Stimulated activated CD4-positive, alpha-beta T cell treated with anti-CD3 and anti-CD28 coated beads, Interleukin-4, amount 100 ng/mL, for 48 hours (primary cell): Measurements from ENCODE around the gene MOGAT2.
A peak's percentile ranks its signal among the peaks of the same experiment; 100 is the strongest.

Source experiments
- DNase-seq, 2 donors: peaks; one replicate each; pipeline ENCODE4 v3.0.0-alpha.2; 2020; ENCODE audit warnings: low read depth in 2 of 2

MOGAT2 gene

DNA sequence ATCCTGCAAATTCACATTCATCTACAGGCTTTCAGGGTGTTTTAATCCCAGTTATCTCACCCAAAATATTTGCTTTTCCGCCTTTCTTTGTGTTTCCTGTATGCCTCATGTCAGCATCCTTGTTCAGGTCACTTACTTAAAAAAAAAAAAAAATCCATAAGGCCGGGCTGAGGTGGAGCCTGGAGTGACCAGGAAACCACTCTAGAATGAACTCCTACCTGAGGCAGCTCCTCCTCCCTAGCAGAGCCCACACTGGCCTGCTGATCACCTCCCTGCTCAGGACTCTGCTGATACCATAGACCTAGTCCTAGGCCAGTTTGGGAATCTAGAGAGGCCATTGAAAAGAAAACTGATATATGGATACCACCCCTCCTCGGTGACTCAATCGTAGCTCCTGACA is 42.2 kb downstream of the MOGAT2 start:
- DNase-seq = no peak

DNA sequence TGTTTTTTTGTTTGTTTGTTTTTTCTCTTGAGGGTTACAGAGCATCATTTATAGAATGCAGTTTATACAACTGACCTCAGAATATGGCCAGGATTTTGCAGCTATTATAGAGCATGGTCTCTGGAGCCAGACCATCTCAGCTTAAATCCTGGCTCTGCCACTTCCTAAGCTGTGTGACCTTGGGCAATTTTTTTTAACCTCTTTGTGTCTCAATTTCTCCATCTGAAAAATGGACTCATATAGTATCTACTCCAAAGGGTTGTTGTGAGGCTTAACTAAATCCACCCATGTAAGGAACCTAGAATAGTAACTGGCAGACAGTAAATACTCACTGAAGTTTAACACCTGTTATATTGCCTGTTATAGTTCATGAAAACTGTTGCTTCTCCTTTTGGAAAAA is 42.6 kb downstream of the MOGAT2 start:
- DNase-seq = no peak

DNA sequence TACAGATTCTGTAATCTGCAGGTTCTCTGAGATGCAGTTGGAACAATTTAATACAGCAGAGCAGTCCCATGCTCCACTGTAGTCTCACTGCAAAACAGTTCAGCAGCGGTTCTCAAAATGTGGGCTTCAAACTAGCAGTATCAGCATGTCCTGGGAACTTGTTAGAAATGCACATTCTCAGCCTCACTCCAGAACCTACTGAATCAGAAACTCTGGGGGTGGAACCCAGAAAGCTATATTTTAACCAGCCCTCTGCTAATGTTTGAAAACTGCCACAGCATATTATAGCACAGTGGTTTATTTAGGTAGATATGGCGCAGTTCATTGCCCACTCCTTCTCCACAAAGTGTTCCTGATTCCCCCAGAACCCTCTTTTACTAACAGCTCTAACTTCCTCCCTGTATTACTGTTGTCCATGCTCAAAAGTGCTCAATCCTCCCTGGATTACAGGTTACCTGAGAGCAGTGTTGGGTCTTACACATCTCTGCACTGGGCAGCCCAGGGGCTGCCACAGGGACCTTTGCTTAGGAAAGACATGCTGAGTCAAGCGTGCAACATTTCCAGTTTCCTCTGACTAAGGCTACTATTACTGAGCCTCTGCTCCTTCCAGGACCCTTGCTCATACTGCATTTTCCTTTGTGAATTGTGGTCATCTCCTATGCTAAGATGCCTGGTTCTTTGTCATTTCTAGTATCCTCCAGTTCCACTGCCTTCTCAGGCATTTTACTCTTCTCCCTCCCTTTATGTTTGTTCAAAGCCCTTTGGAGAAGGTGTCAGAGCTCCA is 43.3 kb downstream of the MOGAT2 start:
- no peak for DNase-seq

DNA sequence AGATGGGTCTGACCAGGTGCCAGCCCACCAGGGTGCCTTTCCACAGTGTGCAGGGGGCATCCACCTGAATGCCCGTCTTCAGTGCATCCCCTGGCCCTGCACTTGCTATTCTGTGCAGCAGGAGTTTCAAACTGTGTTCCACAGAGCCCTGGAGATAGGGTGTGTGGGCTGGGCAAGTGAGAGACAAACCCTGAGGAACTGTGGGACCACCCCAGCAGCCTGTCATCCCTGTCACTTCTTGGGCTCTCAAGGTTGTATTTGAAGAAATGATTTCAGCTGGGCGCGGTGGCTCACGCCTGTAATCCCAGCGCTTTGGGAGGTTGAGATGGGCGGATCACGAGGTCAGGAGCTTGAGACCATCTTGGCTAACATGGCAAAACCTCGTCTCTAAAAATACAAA is 44.5 kb downstream of the MOGAT2 start:
- DNase-seq = no peak

DNA sequence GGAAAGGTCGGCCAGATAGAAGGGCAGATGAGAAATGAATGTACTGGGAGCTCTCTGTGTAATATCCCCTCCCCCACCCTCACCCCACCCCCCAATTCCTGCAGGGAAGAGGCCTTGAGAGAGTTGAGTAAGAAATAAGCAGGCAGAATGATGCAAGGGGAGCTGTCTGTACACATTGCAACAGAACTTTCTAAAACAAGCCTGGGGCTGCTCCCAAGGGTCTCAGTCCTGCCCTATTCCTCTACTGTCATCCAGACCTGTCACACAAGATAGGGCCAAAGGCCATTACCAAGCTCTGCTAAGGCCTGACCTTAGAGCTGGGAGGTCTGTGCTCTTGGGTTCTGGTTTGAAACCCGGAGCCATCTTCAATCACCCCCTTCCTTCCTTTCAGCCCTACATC is 45.2 kb downstream of the MOGAT2 start:
- no peak for DNase-seq

DNA sequence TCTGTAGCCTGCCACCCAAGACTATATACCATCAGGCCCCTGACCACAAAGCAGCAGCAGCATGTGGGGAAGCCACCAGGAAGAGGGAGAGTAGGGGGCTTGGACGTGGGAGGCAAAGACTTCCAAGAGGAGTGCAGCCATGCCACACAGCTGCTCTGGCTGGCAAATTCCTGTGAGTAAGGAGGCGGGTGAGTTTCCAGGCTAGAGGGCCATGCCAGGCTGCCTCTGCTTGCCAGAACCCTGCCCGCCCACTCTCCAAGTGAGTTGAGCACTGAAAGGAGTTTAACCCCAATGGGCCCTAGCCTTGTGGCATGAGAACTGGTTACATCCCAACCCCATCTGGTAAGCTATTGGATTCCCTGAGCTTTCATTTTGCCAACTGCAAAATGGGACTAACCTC is 46.2 kb downstream of the MOGAT2 start:
- DNase-seq = no peak

DNA sequence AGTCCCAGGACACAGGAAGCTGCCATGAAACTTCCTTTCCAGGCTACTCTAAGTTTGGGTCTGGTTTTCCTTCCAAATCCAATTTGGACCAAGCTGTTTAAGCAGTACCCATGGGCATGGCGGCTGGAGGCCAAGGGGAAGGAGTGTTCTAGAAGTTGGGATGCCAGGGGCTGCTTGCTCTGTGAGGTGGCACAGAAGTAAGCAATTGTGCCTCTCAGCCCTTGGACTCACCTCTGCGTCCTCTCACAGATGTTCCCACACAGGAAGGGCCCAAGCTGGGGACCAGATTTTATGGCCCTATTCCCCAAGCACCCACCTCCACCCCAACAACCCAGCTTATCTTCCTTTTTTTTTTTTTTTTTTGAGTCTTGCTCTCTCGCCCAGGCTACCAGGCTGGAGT is 47.5 kb downstream of the MOGAT2 start:
- DNase-seq = no peak

DNA sequence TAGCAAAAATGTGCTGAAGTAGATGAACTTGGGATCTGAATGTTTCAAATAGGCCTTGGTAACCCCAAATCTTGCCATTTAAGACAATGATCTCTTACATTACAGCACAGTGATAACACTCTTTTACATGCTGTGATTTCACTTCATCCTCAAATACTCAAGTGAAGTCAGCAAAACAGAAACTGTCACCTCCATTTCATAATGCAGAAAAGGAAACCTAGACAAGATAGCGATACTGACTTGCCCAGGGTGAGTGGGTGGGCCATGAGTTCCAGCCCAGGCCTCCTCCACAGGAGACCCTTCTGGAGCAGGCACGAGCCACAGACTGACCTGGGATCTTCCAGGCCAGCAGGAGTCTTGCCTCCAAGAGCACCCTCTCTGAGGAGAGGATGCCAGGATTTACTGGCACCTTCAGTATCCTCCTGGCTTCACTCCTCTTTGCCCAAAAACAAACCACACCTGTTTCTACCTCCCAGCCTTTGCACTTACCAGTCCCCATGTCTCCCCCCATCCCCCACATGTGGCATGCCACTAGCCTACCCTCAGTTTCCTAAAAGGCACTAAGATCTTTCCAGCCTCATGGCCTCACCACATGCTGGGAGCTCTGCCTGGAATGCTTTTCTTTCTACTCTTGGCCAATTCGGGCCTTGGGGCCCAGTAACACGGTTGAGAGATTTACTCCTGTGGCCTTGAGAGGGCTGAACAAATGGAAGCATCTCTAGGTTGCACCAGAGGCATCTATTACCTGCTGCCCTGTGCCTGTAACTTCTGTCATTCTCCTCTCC is 49.0 kb downstream of the MOGAT2 start:
- DNase-seq = no peak

DNA sequence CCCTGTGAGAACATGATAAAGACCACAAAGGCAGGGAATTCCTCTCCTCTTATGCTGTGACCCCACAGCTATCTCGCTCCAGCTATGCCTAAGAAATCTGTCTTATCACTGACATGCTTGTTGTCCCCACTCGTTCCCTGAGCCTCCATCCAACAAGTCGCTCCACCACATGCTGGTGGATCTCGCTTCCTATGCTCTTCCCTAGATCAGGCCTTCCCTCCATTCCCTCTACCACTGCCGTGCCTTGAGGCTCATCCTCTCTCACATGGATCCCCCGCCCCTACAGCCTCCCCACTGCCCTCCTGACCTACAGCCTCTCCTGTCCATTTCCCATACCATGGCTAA is 49.6 kb downstream of the MOGAT2 start:
- no peak for DNase-seq

DNA sequence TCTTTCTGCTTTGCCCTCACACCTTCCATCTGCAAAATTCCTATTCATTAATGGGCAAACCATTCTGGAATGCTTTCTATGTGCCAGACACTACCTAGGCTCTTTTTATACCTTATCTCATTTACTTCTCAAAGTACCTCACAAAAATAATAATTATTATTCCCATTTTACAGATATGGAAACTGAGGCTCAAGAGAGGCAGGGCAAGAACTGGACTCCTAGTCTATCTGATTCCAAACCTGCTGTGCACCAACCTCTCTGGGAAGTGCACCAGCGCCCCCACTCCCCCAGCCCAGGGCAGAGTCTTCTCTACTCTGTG is 50.1 kb downstream of the MOGAT2 start:
- DNase-seq = no peak

DNA sequence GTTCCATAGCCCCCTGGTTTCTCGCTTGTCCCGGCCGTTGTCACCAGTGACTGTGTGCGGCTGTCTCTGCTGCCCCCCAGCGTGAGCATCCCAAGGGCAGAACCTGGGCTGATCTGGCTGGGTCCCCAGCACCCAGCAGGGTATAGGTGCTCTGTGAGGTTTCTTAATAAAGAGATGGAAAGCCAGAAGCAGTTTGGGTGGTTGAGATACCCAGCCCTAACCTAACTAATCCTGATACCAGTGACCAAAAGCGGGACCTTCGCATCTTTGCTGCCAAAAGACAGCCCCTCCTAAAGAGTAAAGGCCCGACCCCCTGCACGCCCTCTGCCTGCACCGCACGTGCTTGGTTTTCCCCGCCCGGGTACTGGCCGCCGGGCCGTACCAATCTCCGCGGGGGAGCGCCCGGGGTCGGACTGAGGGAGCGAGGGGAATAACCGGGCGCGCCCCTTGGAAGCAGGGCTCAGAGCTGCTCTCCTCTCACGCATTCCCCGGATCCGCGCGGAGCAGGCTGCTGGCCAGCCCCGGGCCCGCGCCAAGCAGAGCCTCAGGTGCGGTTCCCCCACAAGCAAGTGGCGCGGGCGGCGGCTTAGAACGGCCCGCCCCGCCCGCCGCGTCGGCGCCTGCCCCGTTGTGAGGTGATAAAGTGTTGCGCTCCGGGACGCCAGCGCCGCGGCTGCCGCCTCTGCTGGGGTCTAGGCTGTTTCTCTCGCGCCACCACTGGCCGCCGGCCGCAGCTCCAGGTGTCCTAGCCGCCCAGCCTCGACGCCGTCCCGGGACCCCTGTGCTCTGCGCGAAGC is 50.7 kb downstream of the MOGAT2 start, which contains the start of gene DGAT2:
Gene DGAT2 (plus strand): TSS at position 667 of the 797 bp plus-strand sequence. CDS start 214 bp downstream, outside the sequence.
- peak; percentile 66 to 67 for DNase-seq

DNA sequence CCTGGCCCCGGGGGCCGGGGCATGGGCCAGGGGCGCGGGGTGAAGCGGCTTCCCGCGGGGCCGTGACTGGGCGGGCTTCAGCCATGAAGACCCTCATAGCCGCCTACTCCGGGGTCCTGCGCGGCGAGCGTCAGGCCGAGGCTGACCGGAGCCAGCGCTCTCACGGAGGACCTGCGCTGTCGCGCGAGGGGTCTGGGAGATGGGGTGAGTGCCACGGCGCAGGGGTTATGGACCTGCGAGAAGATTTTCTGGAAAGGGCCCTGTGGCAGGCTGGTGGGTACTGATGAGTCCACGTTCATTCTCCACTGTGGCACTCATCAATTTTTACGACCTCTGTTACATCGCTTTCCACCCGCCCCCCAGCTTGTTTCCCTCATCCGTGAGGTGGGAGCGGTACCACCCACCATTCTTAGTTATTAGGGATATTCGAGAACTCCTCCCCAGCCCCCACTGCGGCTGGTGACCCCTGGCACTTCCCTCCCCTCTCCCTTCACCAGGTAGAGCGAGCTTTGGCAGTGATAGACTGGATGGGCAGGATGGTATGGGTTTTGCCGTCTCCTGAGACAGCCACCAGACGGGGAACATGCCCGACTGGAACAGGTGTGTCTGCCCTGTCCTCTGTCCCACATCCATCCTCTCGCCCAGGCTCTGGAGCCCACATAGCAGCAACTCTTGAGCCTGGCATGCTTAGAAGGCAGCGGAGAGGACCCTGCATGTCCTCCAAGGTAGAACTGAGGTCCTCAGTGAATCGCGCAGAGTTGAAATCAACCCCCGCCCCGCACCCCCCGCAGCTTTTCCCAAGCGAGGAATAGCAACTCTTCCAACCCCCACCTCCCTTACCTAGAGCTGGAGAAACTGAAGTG is 51.5 kb downstream of the MOGAT2 start:
- no peak for DNase-seq

DNA sequence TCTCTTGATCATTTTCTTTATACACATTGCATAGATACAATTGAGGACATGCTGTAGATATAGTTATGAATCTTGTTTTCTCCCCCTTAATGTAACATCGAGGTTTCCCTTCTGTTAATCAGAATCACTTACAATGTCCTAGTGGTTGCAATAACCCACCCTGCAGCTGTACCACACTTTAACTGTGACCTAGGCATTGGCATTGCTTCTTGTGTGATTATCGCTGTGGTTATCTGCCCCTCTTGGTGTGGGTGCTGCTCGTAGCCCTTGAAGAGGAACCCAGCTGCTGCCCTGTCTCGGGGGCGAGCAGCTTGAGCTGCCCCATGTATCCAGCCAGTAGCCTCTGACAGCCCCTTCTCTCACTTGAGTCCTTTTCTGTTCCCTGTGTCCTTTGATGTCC is 52.5 kb downstream of the MOGAT2 start:
- no peak for DNase-seq

DNA sequence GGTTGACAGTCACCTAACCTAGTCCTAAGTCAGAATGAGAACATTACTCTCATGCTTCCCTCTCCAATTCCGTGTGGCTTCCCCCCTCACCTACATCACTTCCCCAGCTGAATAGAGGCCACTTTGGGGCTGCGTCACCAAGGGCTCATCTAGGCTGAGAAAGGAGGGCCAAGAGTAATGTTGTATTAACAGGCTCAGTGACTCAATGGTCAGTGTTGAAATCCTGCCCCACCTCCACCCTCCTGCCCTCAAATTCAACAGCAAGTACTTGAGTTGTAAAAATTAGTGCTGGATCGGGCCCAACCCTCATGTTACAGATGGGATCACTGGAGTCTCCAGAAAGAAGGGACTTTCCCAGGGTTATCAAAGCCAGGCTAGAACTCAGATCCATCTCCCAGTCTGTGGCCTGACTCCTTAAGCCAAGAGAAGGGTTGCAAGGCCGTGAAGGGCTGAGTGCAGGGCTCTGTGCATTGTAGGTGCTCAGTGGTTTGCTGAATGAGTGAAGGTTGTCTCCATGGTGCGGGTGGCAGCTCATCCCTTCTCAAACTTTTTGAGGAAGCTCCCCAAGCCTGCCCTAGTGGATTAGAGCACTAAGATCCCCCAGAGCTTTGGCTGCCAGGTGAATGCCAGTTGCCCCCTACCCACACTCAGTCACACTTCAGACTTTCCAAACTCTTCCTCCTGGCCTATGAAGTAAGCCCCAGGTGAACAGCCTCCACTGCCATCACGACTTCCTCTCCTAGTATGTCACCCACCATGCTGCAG is 54.2 kb downstream of the MOGAT2 start:
- no peak for DNase-seq

DNA sequence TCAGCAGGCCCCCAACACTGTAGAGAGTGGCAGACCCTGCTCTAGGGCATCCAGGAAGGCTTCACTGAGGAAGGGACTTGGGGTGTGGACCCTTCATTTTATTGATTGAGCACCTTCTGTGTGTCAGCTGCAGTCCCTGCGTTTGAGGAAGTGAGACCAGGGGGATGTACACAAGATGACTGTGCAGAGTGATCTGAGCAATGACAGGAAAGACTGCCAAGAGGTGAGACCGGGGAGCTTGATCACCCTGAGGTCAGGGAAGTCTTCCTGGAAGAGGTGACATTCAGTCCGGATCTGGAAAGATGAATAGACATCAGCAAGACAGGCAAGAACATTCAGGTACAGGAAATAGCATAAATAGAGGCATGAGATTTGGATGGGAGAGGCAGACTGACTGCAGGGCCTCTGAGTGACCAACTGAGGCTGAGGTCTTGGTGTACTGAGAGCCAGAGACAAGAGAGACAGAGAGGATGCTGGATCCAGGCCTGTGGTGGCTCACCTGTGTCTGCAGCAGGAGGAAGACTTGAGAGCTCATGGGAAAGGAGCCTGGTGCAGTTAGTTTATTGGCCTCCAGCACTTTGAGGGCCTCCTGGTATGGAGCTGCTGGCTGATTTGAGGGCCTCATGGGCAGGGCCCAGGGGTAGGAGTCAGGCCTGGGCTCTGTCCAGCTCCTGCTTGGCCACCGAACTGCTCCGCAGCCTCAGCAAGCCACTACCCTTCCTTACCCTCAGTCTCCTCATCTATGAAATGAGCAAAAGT is 56.1 kb downstream of the MOGAT2 start:
- DNase-seq = no peak

DNA sequence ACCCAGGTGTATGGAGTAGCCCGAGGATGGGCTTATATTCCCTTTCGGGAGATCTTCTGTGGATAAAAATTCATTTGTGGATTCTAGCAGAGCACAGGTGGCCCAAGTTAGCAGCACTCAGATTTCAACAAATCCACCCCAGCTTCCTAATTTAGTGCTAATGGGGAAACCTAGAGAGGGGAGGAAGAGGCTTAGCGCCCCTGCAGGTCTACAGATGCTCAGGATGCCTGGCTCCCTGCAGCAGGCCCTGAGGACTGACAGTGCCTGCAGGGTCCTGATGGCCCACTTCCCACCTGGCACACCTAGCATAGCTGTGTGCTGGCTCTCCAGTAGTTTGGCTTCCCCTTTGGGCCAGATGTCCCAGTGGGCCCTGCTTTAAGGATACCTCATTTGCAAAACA is 57.4 kb downstream of the MOGAT2 start:
- DNase-seq = no peak

DNA sequence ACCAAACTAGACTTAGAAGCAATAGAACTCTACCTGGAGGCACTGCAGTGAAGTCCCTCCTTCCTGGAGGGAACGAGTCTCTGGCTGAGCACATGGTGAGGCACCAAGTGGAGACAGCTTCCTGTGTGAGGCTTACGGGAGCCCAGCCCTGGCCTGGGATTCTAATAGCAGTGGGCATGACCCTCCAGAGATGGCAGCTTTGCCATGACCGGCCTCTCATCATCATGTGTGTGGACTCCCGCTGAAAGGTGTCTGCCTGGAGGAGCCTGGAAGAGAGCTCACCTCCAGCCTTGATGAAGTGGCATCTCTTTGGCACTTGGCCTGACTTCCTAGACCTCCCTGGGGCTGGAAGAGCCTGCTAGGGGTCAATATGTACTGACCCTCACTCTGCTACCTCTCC is 58.9 kb downstream of the MOGAT2 start:
- DNase-seq = no peak

DNA sequence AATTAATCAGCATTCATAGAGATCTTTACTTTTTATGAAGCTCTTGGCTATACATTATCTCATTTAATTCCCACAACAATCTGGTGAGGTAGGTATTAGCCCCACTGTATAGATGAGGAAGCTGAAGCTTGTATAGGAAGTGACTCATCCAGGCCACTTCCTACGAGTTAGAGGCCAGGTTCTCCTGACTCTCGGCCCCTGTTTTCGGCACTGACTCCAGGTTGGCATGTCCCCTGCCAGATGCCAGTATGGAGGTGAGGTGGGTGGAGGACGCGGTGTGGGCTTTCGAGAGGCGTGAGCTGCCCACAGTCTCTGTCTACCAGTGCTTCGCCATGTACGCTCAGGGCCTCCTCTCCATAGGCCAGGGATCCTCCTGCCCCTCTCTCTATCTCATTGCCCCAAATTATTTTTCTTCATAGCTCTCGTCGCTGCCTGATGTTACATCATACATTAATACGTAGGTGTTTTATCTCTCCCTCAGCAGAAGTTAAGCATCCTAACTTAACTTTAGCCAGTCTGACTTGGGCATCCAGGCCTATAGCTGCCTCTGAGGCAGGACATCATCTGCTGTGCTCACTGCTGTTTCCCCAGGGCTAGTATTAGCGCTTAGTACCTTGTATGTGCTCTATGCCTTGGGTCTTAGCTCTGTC is 59.9 kb downstream of the MOGAT2 start:
- no peak for DNase-seq

DNA sequence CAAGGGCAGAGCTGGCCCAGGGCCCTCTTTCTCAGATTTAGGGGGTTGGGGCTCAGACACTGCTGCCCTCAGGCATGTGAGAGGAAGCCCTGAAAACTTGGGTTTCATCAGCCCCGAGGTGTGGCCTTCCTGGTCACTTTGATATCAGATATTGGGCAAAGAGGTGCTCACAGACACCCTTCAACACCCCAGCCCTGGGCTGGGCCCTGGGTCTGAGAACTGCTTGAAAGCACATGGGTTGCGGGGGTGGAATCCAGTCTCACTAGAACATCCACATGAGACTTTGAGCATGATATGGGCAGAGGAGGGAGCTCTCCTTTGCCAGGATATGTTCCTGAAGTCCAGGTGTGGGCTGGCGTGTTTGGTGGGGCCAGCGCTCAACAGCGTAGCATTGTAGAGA is 61.3 kb downstream of the MOGAT2 start:
- DNase-seq = no peak

DNA sequence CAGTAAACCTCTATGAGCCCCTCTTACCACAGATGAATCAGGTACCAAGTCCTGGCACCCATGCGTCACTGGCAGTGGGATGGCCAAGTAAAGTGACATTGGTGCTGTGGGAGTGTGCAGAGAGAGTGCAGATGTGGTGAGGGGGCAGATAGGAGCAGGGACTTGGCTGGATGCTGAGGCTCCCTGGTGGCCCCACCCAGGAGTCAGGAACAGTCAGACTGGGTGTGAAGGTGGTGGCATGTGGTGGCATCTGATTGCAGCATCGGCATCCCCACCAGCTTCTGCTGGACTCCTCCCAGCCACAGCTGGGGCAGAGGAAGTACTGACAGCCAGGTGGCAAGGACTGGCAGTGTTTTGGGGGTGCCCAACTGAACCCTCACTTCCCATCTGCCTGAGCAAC is 62.3 kb downstream of the MOGAT2 start:
- no peak for DNase-seq
